ENCODE results near the gene DSTN. TPM values are rescaled to one million over a fixed set of nuclear protein-coding genes. Genes with fewer than 3 reads are reported as not detected.

DSTN gene
- total and polyA plus RNA-seq, 2 donors (not counting 1 experiment from before 2014, with no cell fraction given) = 6.6 to 13.4 TPM

- H3K9me3 ChIP-seq (ENCODE audit: control extremely low read depth in 1 of 3, control insufficient read depth in 2 of 3, insufficient read depth in 1 of 3, low read length in 2 of 3) = peaks cover 0 to 5% (median 0%) of the 10 kb centered on the region in 3 donors
- POLR2A ChIA-PET = no interaction called here
- H3K27me3 ChIP-seq (replicated peaks in 1 of 4; ENCODE audit: control extremely low read depth in 1 of 4, control insufficient read depth in 3 of 4, insufficient read depth in 4 of 4, low read length in 3 of 4) = peaks cover 0 to 1% (median 0%) of the 10 kb centered on the region in 4 experiments
These were observed 7.0 kb upstream of the DSTN start for GRCh38 chr20:17562804-17563305.

More at GRCh38 chr20:17562804-17563305, 7.0 kb upstream of the DSTN start:
- Mint-ChIP-seq H3K4me1 (no peaks in the 10 kb centered on the region), H3K4me3 (no peak overlapping the region), H3K27me3 (peaks cover 15% of the 10 kb centered on the region), H3K9me3 (ENCODE audit: insufficient read depth) (peaks cover 4% of the 10 kb centered on the region), H3K27ac (no peak overlapping the region)
- DNase-seq = no peak
- no peak for ATAC-seq (ENCODE audit: low read depth)
- no peak overlapping the region for H3K4me2 ChIP-seq (replicated peaks; ENCODE audit: low read depth, low read length, poor library complexity, severe bottlenecking)
- H3K79me2 ChIP-seq (ENCODE audit: control insufficient read depth, insufficient read depth, low read length) = no peaks in the 10 kb centered on the region
- no peak overlapping the region for H3K4me3 ChIP-seq (ENCODE audit: control extremely low read depth in 1 of 5, extremely low read depth in 1 of 5, insufficient read depth in 1 of 5, low read depth in 2 of 5, low read length in 4 of 5)
- no peaks in the 10 kb centered on the region for H3K36me3 ChIP-seq (replicated peaks in 1 of 2; ENCODE audit: control extremely low read depth in 1 of 2, control insufficient read depth in 1 of 2, extremely low read depth in 1 of 2, insufficient read depth in 2 of 2, low read length in 1 of 2)
- H3K27ac ChIP-seq (ENCODE audit: low read length in 2 of 2) = no peak overlapping the region
- H3K4me1 ChIP-seq (ENCODE audit: control insufficient read depth in 2 of 2, insufficient read depth in 2 of 2, low read length in 2 of 2) = no peaks in the 10 kb centered on the region
- CTCF ChIA-PET = no interaction called here
- H2AFZ ChIP-seq (ENCODE audit: insufficient read depth, low read depth, low read length, poor library complexity, severe bottlenecking) = no peak overlapping the region
- WGBS (ENCODE audit: insufficient coverage) = no CpG with 5 or more reads among the region's 2 CpGs
- no peak for TF ChIP-seq EZH2 (IDR thresholded peaks at IDR 0.05; ENCODE audit: borderline replicate concordance, insufficient read depth, low read depth, low read length, poor library complexity, severe bottlenecking)
- TF ChIP-seq CTCF (IDR thresholded peaks at IDR 0.05) = no peak
- no peak overlapping the region for H3K9ac ChIP-seq (ENCODE audit: low read length)
- H4K20me1 ChIP-seq (ENCODE audit: control insufficient read depth, insufficient read depth, low read length, poor library complexity, severe bottlenecking) = no peaks in the 10 kb centered on the region
- intact Hi-C loops (cut with micrococcal nuclease) = no loop called here

Data from B cell (primary cell).